Neuronal stem cell (in vitro differentiated cells): ENCODE data around the gene KLF2.

ENCODE experiments used
- DNase-seq: peaks from one replicate; pipeline ENCODE4 v3.0.0-alpha.2; 2013; ENCODE audit warnings: low spot score
- H2AFZ ChIP-seq: one replicate; pipeline ENCODE4 v1.6.1; 2013; ENCODE audit warnings: mild to moderate bottlenecking, low read length, inconsistent platforms
- H2AK5ac ChIP-seq: 2 replicates; pipeline ENCODE4 v1.6.1; 2013; ENCODE audit warnings: low read depth, mild to moderate bottlenecking, inconsistent platforms, low read length, moderate library complexity, mixed read lengths
- H2BK120ac ChIP-seq: 2 replicates; pipeline ENCODE4 v1.6.1; 2013; ENCODE audit warnings: low read depth, mild to moderate bottlenecking, inconsistent platforms, low read length, moderate library complexity, mixed read lengths
- H2BK12ac ChIP-seq: one replicate; pipeline ENCODE4 v1.6.1; 2013; ENCODE audit warnings: low read length, inconsistent platforms
- H2BK15ac ChIP-seq: 2 replicates; pipeline ENCODE4 v1.6.1; 2013; ENCODE audit warnings: mild to moderate bottlenecking, low read length, inconsistent platforms, mixed read lengths
- H2BK5ac ChIP-seq: one replicate; pipeline ENCODE4 v1.6.1; 2013; ENCODE audit warnings: inconsistent platforms, mild to moderate bottlenecking, low read length, moderate library complexity
- H3K14ac ChIP-seq: one replicate; pipeline ENCODE4 v1.6.1; 2013; ENCODE audit warnings: low read length, inconsistent platforms
- H3K18ac ChIP-seq: 2 replicates; pipeline ENCODE4 v1.6.1; 2013; ENCODE audit warnings: low read length, inconsistent platforms
- H3K23ac ChIP-seq: 2 replicates; pipeline ENCODE4 v1.6.1; 2013; ENCODE audit warnings: low read depth, mild to moderate bottlenecking, mixed read lengths, low read length, inconsistent platforms; ENCODE audit not compliant: poor library complexity
- H3K27ac ChIP-seq: replicated peaks from 3 replicates; pipeline ENCODE4 v1.5.1; 2013; ENCODE audit warnings: low read length, inconsistent platforms
- H3K27me3 ChIP-seq, 3 experiments: 2 replicates each; pipeline ENCODE4 v1.6.1; 2013; ENCODE audit warnings: low read length in 3 of 3, mild to moderate bottlenecking in 2 of 3, inconsistent platforms in 1 of 3, low read depth in 1 of 3, mixed read lengths in 1 of 3, moderate library complexity in 1 of 3; ENCODE audit not compliant: control insufficient read depth in 3 of 3, insufficient read depth in 3 of 3
- H3K36me3 ChIP-seq, 2 donors: replicated peaks in 1 of 2; 2 replicates each; pipeline ENCODE4 v1.6.1; 2013; ENCODE audit warnings: low read length in 2 of 2; ENCODE audit not compliant: control insufficient read depth in 2 of 2, insufficient read depth in 2 of 2
- H3K4ac ChIP-seq: 2 replicates; pipeline ENCODE4 v1.6.1; 2013; ENCODE audit warnings: inconsistent platforms, mild to moderate bottlenecking, low read length, moderate library complexity
- H3K4me1 ChIP-seq, 2 donors: 1 replicate in 1 of 2; 2 replicates in 1 of 2; pipeline ENCODE4 v1.6.1; 2013; ENCODE audit warnings: low read length in 2 of 2, low read depth in 1 of 2; ENCODE audit not compliant: control insufficient read depth in 2 of 2, insufficient read depth in 1 of 2
- H3K4me2 ChIP-seq: one replicate; pipeline ENCODE4 v1.6.1; 2013; ENCODE audit warnings: mild to moderate bottlenecking, low read length, inconsistent platforms; ENCODE audit not compliant: insufficient read depth, poor library complexity, severe bottlenecking
- H3K4me3 ChIP-seq, 2 donors: 2 replicates each; pipeline ENCODE4 v1.5.1; 2013; ENCODE audit warnings: low read length in 2 of 2, mild to moderate bottlenecking in 2 of 2, inconsistent platforms in 1 of 2, moderate library complexity in 1 of 2
- H3K79me1 ChIP-seq: one replicate; pipeline ENCODE4 v1.6.1; 2013; ENCODE audit warnings: low read depth, mild to moderate bottlenecking, inconsistent platforms, low read length, moderate library complexity
- H3K9ac ChIP-seq: one replicate; pipeline ENCODE4 v1.6.1; 2013; ENCODE audit warnings: mild to moderate bottlenecking, low read depth, low read length, inconsistent platforms; ENCODE audit not compliant: poor library complexity
- H3K9me3 ChIP-seq, 2 donors: replicated peaks in 1 of 2; 2 replicates each; pipeline versions ENCODE3 to v1.6.1; 2013; ENCODE audit warnings: low read length in 2 of 2, mild to moderate bottlenecking in 2 of 2, inconsistent platforms in 1 of 2, low read depth in 1 of 2, mixed read lengths in 1 of 2, moderate library complexity in 1 of 2; ENCODE audit not compliant: control insufficient read depth in 2 of 2, insufficient read depth in 1 of 2
- H4K8ac ChIP-seq: one replicate; pipeline ENCODE4 v1.6.1; 2013; ENCODE audit warnings: low read depth, mild to moderate bottlenecking, inconsistent platforms, low read length, moderate library complexity
- H4K91ac ChIP-seq: one replicate; pipeline ENCODE4 v1.6.1; 2013; ENCODE audit warnings: low read length, low read depth, mild to moderate bottlenecking, inconsistent platforms; ENCODE audit not compliant: poor library complexity
- WGBS, 2 donors: extraction: QIAGEN DNeasy Blood & Tissue Kit; methylation state at CpG; one replicate each; pipeline ENCODE4 v1.1.7; 2013; ENCODE audit warnings: missing lambda C conversion rate in 2 of 2, mixed read lengths in 1 of 2; ENCODE audit not compliant: insufficient read length in 2 of 2, insufficient replicate concordance in 1 of 2; ENCODE audit errors: extremely low coverage in 2 of 2; 5-methylcytosine and 5-hydroxymethylcytosine counted together

Gene KLF2

DNA sequence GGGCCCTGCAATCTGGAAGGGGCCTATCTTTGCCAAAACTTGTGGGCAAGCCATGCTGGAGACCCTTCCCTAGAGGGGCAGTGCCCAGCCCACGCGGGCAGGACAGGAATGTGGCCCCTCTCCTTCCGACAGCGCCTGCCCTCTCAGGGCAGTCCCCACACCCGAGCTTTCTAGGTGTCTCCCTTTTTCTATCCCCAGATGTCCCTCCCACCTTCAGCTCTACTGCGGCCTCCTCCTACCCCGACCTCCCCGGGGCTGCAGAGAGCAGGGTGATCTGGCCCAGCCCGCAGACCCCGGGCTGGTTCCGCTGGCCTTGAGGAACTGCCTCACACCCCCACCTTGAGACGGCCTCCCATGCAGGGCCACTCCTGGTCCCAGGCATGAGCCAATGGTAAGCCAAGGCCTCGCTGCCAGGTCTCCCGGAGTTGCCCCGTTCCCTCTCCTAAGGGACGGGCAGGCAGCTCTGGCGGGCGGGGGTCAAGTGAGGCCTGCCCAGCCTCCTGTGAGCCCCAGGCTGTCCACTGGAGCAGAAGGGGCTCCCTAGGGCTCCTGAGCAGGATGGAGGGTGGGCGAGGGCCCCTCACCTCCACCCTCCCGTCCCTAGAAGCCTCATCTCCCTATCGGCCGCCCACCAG lies 39.7 kb downstream of the KLF2 start:
- Histone ChIP-seq H2BK5ac (no peak overlapping the region), H2AK5ac (no peak overlapping the region), H2AFZ (no peak overlapping the region), H3K4me1 (peaks cover 0 to 4% of the 10 kb centered on the region in 2 donors), H2BK12ac (no peak overlapping the region), H3K4ac (no peak overlapping the region), H3K9me3 (peaks cover 0 to 1% of the 10 kb centered on the region in 2 donors), H4K8ac (no peak overlapping the region), H3K23ac (no peak overlapping the region), H3K4me3 (no peak overlapping the region), H3K18ac (no peak overlapping the region), H3K9ac (no peak overlapping the region), H3K27ac (no peak overlapping the region), H3K27me3 (peaks cover 0 to 2% (median 0%) of the 10 kb centered on the region in 3 experiments), H3K36me3 (peaks cover 5 to 32% of the 10 kb centered on the region in 2 donors), H3K79me1 (no peaks in the 10 kb centered on the region), H4K91ac (no peak overlapping the region), H2BK15ac (no peak overlapping the region), H3K14ac (no peak overlapping the region), H3K4me2 (no peak overlapping the region), H2BK120ac (no peak overlapping the region)
- DNase-seq, result no peak
- WGBS, 2 donors, result no CpG with 5 or more reads among the region's 22 CpGs

DNA sequence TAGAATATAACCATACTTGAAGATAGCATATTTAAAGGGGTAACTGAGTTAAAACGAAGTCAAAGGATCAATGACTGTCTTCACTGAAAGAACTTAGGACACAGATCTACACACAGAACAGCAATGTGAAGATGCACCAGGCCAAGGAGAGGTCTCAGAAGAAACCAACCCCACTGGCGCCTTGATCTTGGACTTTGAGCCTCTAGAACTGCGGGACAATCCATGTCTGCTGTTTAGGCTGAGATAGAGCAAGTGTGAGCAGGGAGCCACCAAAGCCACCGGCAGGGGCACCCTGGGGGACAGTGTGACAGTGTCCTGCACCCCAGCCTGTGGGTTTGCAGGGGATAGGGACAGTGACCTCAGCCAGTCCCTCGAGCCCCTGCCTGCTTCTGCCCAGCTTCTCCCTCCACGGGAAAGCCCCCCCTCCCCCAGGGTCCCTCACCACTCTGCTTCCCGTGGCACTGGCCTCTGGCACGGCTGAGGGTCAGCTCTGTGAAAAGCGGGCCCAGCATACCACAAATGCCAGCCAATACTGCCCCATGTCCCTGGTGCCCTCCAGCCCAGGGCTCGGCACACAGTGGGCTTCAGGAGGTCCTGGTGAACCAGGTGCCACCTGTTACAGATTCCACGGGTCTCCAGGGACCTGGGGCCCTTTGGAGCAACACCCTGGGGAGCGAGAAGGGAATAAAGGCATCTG lies 40.8 kb downstream of the KLF2 start:
- Histone ChIP-seq H2BK5ac (no peak overlapping the region), H3K27me3 (peaks cover 0 to 2% (median 0%) of the 10 kb centered on the region in 3 experiments), H3K36me3 (peaks cover 5 to 23% of the 10 kb centered on the region in 2 donors), H3K4me3 (no peak overlapping the region), H3K27ac (no peak overlapping the region), H3K9me3 (peaks cover 0 to 1% of the 10 kb centered on the region in 2 donors), H4K8ac (no peak overlapping the region), H3K23ac (no peak overlapping the region), H2AK5ac (no peak overlapping the region), H3K4ac (no peak overlapping the region), H3K79me1 (no peaks in the 10 kb centered on the region), H3K9ac (no peak overlapping the region), H3K18ac (no peak overlapping the region), H2BK15ac (no peak overlapping the region), H2AFZ (no peak overlapping the region), H2BK120ac (no peak overlapping the region), H3K14ac (no peak overlapping the region), H3K4me1 (peaks cover 0 to 4% of the 10 kb centered on the region in 2 donors), H3K4me2 (no peak overlapping the region), H2BK12ac (no peak overlapping the region), H4K91ac (no peak overlapping the region)
- DNase-seq, result no peak
- WGBS, 2 donors, result no CpG with 5 or more reads among the region's 12 CpGs

DNA sequence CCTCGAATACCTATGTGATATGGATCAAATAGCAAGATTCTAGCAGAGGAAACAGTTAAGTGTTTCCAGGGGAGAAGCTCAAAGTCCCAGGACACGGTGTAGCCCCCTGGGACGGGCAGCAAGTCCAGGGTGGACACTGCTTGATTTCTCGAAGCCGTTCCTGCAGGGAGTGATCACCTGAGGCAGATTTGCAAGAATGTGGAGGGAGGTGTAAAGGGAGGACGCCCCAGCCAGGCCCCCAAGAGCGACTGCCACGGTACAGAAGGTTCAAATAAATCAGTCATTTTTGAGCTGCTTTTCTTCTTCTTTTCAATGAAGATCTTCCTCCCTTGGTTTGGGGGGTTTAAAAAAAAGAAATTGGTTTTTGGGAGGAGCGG lies 41.4 kb downstream of the KLF2 start:
- H3K14ac ChIP-seq, result no peak overlapping the region
- H3K36me3 ChIP-seq, result peaks cover 7 to 20% of the 10 kb centered on the region in 2 donors
- no peak overlapping the region for H2BK12ac ChIP-seq
- no peak overlapping the region for H2BK5ac ChIP-seq
- no peak overlapping the region for H3K4ac ChIP-seq
- H3K27me3 ChIP-seq, result peaks cover 0 to 2% (median 0%) of the 10 kb centered on the region in 3 experiments
- no peak overlapping the region for H3K4me2 ChIP-seq
- H2BK15ac ChIP-seq, result no peak overlapping the region
- no peaks in the 10 kb centered on the region for H3K79me1 ChIP-seq
- H3K9ac ChIP-seq, result no peak overlapping the region
- peaks cover 0 to 4% of the 10 kb centered on the region in 2 donors for H3K4me1 ChIP-seq
- no peak overlapping the region for H3K18ac ChIP-seq
- no peak overlapping the region for H3K23ac ChIP-seq
- H3K27ac ChIP-seq, result no peak overlapping the region
- H3K9me3 ChIP-seq, result peaks cover 0 to 1% of the 10 kb centered on the region in 2 donors
- no CpG with 5 or more reads among the region's 9 CpGs for WGBS, 2 donors
- H4K91ac ChIP-seq, result no peak overlapping the region
- no peak overlapping the region for H2AK5ac ChIP-seq
- no peak overlapping the region for H2AFZ ChIP-seq
- no peak for DNase-seq
- no peak overlapping the region for H4K8ac ChIP-seq
- no peak overlapping the region for H3K4me3 ChIP-seq
- no peak overlapping the region for H2BK120ac ChIP-seq

DNA sequence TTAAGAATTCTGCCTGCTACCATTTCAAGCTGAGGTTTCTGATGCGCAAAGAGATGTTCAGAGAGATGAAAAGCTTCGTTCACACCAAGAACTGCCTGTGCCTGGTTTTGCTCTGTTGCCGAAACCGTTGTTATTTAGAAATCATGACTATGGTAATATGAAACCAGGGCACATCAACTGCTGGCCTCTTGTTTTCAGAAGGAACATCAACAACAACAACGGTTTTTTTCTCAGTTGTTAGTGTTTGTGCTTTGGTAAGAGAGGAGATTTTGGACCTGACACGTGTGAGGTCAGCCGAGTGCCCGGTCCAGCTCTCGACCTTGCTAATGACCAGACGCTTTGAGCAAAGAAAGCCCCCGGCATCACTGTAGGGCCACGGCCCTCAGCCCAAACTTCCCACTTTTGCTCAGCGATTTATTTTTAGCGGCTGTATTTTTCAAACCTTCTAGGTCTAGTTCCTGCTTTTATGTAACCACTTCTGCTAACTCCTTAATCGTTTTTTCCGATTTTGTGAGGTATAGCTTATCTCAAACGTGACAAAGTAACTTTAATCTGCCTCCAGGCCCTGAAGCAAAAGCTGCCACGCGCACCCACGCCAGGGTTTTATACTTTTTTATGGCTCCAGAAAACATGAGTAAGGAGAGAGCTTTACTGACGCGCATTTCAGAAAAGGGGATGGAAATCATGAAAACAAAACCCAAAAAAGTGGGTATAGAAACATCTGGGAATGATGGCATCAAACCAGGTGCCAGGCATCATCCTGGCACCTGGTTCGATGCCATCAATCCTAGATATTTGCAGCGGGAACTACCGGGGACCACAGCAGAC lies 42.0 kb downstream of the KLF2 start:
- Histone ChIP-seq H3K18ac (no peak overlapping the region), H3K36me3 (peaks cover 8 to 24% of the 10 kb centered on the region in 2 donors), H3K4me1 (peaks cover 0 to 4% of the 10 kb centered on the region in 2 donors), H4K91ac (no peak overlapping the region), H2BK120ac (no peak overlapping the region), H3K4me3 (no peak overlapping the region), H3K27me3 (peaks cover 0 to 2% (median 0%) of the 10 kb centered on the region in 3 experiments), H3K9ac (no peak overlapping the region), H4K8ac (no peak overlapping the region), H2BK15ac (no peak overlapping the region), H3K27ac (no peak overlapping the region), H3K23ac (no peak overlapping the region), H2AK5ac (no peak overlapping the region), H3K9me3 (peaks cover 0 to 1% of the 10 kb centered on the region in 2 donors), H3K79me1 (no peaks in the 10 kb centered on the region), H2BK12ac (no peak overlapping the region), H3K14ac (no peak overlapping the region), H2AFZ (no peak overlapping the region), H2BK5ac (no peak overlapping the region), H3K4ac (no peak overlapping the region), H3K4me2 (no peak overlapping the region)
- WGBS, 2 donors, result no CpG with 5 or more reads among the region's 25 CpGs
- DNase-seq, result no peak
